Kasumi-1 (cell line): ENCODE data around the gene ARMC2.
"Not testable (repeated sequence)": the region's sequence is repeated elsewhere in the genome, so short reads cannot be mapped to it uniquely, and the experiment has no call there.

Experiments used
- DNase-seq, 2 experiments: peaks; one replicate each; lab custom pipeline; 2025; lab: John Stamatoyannopoulos, UW

Gene ARMC2

GRCh38 chr6:108870357-108870756, 22.1 kb downstream of the ARMC2 start:
- DNase-seq: no peak

- no peak for DNase-seq
These were observed 23.9 kb downstream of the ARMC2 start for GRCh38 chr6:108872141-108872557.

DNA sequence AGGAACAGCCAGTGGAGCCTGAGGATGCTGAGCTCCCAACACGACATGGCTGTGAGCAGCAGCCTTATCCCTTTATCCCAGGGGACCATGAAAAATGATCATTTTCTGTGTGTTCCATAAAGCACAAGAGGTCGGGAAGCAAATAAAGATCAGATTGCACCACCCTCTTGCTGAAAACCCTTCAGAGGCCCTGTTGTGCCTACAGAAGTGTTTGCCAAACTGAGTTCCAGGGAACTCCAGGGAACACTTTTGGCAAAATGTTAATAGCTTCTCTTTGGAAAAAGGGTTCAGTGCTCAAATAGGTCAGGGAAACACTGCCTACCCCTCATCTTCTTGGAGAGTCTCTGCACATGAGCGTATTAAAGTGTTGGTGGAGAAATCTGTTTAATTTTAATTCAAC, 24.4 kb downstream of the ARMC2 start:
- DNase-seq: no peak

DNA sequence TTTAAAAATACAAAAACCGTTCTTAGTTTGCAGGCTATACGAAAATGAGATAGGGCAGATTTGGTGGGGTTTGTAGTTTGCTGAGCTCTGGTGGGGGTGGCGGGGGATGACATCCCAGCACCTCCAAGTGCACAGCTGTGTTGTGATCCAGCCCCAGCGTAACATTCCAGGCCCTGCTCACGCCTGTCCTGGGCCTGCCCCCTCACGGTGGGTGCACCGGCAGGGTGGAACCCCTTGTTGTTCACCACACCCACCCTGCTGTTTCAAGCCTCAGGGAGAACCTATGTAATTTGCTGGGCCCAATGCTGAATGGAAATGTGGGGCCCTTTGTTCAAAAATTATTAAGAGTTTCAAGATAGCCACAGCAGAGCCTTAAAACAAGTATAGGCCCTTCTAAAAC, 25.0 kb downstream of the ARMC2 start:
- DNase-seq: no peak

GRCh38 chr6:108873971-108874370, 25.7 kb downstream of the ARMC2 start:
- no peak for DNase-seq

- DNase-seq: peak; percentile 19 to 22
These were observed 26.4 kb downstream of the ARMC2 start for GRCh38 chr6:108874470-108875160.

DNA sequence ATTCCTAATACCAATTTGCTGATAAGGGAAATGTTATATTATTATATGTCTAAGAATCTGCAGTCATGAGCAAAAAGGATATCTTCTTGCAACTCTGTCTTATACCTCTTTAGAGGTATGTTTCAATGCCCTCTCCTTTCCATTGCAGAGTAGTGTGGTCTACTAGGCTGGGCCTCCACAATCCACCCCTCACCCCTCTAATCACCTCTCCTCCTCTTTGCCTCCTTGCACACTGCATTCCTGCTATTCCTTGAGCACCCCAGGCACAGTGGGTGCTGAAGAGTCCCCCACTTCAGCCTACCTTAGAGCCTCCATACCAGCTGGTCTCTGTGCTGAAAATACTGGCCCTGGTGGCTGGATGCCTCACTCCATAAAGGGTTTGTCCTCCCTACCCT, 26.9 kb downstream of the ARMC2 start:
- no peak for DNase-seq

DNA sequence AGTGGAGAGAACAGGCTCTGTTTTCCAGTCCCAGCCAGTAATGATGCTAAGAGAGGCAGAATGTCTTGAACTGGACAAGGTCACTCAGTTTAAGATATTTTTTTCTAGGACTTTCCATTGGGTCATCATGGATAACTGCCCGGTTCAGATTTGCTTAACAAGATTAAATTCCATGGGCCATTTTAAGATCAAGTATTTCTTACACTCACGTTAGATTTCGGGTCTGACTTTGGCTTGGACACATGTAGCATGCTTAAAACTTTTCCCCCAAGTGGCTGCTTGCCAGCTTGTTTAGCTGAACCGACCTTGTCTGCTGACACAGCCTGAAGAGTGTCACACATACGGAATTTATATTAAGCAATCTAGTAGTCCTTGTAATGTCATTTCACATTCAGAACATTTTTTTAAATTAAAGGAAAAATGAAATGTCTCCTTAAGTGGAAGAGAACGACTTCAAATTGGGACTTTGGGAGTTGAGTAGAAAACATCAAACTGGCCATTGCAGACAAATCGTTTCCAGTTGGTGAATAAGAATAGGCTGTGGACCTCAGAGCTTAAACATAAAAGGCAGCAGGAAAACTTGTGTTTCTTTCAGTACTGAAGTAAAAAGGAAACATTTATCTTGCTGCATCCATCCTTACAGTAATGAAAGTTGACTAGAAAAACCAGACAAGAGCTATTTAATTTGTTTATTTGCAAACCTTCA, 29.0 kb downstream of the ARMC2 start:
- no peak for DNase-seq

DNA sequence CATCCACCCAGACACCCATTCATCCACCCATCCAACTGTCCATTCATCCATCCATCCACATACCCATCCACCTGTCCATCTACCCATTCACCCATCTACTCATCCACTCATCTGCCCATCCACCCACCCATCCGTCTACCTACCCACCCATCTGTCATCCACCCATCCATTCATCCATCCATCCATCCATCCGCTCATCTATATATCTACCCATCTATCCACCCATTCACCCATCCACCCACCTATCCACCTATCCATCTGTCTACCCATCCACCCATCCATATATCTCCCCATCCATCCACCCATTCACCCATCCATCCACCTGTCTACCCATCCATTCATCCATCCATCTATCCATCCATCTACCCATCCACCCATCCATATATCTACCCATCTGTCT, 30.7 kb downstream of the ARMC2 start:
- DNase-seq: no peak

DNA sequence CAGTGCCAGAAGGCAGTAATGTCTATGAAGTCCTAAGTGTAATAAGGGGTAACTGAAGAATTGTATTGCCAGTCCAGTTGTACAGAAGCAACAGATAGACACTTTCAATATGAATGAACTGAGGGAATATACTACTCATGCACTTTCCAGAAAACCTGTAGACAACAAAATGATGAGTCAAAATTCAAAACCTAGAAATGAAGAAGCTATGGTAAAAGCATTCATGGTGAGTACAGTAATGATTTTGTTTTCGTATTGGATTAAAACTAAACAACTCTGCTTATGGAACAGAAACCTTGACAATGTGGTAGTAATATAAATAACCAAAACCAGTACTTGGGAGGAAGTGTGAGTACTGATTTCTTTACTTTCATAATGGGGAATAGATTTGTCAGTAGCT, 35.0 kb downstream of the ARMC2 start:
- DNase-seq: no peak

DNA sequence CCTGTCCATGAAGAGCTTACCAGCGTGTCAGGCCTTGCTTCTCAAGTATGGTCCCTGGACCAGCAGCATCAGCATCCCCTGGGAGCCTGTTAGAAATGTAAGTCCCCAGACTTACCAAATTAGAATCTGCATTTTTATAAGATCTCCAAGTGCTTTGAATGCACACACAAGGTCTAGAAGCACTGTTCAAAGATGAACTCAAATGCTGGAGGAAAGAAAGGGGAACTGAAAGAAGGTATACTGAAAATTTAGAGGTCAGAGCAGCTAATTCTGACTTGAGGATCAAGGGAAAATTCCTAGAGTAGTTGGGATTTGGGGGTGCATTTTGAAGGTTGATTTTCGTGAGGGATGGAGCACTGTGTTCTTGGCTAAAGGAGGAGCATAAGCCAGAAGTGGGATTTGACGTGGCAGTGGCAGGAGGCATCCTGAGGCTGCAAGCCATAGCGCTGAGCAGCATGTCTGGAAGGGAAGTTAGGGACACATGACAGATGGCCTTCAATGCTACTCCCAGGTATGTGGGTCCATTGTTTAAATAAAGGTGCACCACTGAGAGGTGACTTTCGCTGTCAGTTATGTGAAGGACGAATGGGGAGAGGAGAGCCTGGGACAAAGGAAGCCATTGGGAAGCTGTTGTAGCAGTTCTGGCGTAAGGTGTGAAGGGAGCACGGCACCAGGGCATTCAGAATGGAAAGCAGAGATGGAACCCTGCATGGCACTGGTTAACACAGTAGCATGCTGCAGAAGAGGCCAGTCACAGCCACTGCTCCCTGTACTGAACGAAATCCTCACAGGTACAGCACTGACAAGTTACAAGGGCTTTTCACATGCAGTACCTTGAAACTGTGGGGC, 36.2 kb downstream of the ARMC2 start:
- no peak for DNase-seq

GRCh38 chr6:108888052-108888451, 39.8 kb downstream of the ARMC2 start:
- DNase-seq: no peak

DNA sequence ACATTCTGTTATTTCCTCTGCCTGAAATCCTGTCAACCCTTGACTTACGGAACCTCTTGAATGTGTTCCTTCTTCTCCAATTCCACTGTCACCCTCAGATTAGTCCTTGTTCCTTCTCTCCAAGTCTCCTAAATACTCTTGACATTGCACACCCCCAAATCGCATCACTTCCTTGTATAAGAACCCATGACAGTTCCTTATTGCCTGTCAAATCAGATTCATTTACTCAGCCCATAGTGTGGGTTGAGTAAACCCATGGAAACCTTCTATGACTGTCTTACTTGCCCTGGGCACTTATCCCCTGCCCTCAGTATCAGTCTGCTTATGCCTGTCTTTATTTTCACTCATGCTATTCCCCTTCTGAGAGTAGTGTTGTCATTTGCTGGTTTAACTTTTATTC, 40.5 kb downstream of the ARMC2 start:
- no peak for DNase-seq

DNA sequence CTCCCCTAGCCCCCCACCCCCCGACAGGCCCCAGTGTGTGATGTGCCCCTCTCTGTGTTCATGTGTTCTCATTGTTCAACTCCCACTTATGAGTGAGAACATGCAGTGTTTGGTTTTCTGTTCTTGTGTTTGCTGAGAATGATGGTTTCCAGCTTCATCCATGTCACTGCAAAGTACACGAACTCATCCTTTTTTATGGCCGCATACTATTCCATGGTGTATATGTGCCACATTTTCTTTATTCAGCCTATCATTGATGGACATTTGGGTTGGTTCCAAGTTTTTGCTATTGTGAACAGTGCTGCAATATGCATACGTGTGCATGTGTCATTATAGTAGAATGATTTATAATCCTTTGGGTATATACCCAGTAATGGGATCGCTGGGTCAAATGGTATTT, 42.7 kb downstream of the ARMC2 start:
- DNase-seq: not testable (repeated sequence)

DNA sequence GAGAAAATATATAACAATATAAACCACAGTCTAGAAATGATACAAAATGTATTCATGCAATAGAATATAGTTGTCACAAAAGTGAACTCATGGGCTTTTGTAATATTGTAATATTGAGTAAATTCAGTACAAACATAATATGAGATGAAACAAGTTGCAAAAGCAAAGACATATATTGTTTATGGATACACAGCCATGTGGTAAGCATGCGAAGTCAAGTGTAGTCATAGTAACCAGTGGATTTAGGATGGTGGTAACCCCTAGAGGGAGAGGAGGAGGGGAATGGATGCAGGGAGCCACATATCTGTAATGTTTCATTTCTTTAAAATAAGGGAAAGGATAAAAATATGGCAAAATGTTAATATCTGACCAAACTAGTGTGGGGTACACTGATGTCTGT, 47.3 kb downstream of the ARMC2 start:
- DNase-seq: peak in 1 of 2 experiments; percentile 13

GRCh38 chr6:108896111-108896661, 48.0 kb downstream of the ARMC2 start:
- DNase-seq: peak; percentile 55 to 71

DNA sequence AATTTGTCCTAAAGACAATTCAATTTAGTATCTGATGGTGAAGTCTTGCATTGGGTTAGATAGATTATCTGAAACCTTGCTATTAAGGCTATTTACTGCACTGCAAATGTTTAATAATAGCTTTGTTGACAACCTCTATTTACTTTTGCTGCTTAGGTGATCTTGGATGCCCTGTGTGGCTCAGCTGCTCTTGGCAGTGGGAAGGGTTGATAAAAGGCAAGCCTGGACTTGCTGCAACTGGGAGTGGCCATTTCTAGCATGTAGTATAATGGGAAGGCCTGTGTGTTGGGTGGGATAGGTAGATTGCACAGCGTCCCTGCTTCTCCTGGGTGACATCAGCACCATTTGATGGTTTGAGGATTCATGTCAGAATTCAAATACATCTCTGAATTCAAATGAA, 49.1 kb downstream of the ARMC2 start:
- DNase-seq: no peak

- peak; percentile 85 to 89 for DNase-seq
These were observed 54.2 kb downstream of the ARMC2 start for GRCh38 chr6:108902382-108902792.

DNA sequence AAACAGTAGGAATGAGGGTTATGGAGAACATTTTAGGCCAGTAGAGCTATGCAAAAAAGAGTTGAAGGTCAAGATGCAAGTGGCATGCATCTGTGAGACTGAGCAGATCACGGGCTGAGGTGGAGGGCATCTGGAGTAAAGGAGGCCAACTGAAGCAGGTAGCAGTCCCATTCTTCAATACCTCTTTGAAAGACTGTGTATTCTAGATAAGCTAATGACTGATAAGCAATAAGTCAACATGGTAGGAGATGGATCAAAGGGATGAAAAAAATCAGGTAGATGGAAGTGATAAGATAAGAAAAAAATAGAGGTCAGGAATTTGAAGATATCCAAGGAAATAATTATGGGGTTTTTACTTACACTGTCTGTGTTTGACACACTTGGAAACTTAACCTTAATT, 55.6 kb downstream of the ARMC2 start:
- no peak for DNase-seq

GRCh38 chr6:108904741-108905140, 56.5 kb downstream of the ARMC2 start:
- DNase-seq: no peak

DNA sequence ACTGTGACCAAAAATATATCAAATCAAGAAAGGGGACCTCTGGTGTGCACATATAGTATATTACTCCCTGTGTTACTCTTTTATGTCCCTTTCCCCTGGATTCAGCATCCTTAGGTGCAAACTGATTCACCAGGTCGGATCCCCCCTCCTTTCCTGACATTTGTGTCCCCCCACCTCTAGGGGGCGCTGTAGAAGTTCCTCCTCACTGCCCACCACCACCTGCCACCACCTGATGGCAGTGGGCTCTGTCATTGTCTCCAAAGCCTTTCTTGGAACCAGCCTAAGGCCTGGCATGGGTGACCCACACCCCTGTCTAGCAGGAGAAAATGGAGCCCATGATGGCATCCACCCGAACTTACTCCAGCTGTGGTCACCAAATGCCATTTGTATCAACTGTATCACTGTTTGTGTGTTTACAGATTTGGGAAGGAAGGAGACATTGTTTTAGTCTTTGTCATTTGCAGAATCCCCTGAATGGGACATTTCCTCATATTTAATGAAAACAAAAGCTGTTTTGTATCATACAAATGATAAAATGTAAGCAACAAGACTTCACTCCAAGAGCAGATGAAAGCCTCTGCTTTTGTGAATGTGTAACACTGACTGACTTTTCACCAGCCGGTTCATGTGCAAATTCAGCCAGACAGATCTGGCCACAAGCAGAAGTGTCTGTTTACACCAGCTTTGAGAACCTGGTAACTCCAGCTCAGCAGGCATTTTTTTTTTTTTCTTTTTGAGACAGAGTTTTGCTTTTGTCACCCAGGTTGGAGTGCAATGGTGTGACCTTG, 66.2 kb downstream of the ARMC2 start:
- DNase-seq: peak; percentile 22 to 27

DNA sequence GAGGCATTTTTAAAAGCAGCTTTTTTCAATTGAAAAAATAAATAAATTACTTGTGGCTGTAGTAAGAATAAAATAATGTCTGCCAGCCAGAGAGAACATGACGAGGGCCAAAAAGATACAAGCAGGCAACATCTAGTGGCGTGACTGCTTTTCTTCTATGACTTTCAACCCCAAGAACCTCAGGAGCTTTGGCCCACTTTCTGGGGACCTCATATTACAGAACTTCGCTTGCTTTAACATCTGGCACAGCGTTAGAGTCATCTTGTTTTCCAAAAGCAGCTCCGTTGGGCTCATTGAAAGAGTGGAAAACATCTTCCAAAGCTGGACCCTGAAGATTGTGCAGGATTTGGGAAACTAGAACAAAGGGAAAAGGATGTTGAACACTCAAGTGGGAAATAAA, 67.0 kb downstream of the ARMC2 start:
- DNase-seq: no peak
